Activated B cell treated with CpG ODN at 0.5 μM for 24 hours (primary cell): ENCODE results near the gene PRICKLE2. TPM values are rescaled to one million over a fixed set of nuclear protein-coding genes. Genes with fewer than 3 reads are reported as not detected.

Experiments used
- ATAC-seq: fragments of 200-7000 bp; cut with Tn5 transposase; one replicate; pipeline ENCODE4 v1.10.0; 2021; ENCODE audit warnings: low read depth, mild to moderate bottlenecking, moderate library complexity
- CTCF ChIA-PET: fragments of 350-600 bp; sonication (Branson Sonifier 250); formaldehyde crosslinking; loops from one replicate; lab custom pipeline; 2021; ENCODE audit warnings: antibody characterized with exemption; lab: Charles Lee
- POLR2A ChIA-PET: fragments of 350-600 bp; sonication (Branson Sonifier 250); formaldehyde crosslinking; loops from one replicate; lab custom pipeline; 2021; ENCODE audit warnings: antibody characterized with exemption; lab: Charles Lee
- DNase-seq: peaks from one replicate; pipeline ENCODE4 v3.0.0; 2022
- H3K27ac Mint-ChIP-seq: one replicate; pipeline ENCODE4 v1.8.0; 2020; ENCODE audit warnings: mixed read lengths
- H3K27me3 Mint-ChIP-seq: one replicate; pipeline ENCODE4 v1.8.0; 2021; ENCODE audit warnings: mixed read lengths
- H3K36me3 Mint-ChIP-seq: one replicate; pipeline ENCODE4 v1.8.0; 2021; ENCODE audit warnings: low read depth, mixed read lengths
- H3K4me1 Mint-ChIP-seq: one replicate; pipeline ENCODE4 v1.8.0; 2021; ENCODE audit warnings: mixed read lengths
- H3K4me3 Mint-ChIP-seq: one replicate; pipeline ENCODE4 v1.8.0; 2020; ENCODE audit warnings: mild to moderate bottlenecking, mixed read lengths
- H3K9me3 Mint-ChIP-seq: one replicate; pipeline ENCODE4 v1.8.0; 2020; ENCODE audit warnings: mixed read lengths
- CTCF ChIP-seq: fragments of 200-600 bp; IDR thresholded peaks from one replicate; pipeline ENCODE4 v1.8.0; 2022; ENCODE audit warnings: antibody characterized with exemption, mild to moderate bottlenecking
- intact Hi-C: fragments of 100-400 bp; cut with micrococcal nuclease; formaldehyde crosslinking; loops from one replicate; pipeline ENCODE4 v1.15.1; 2024
- total RNA-seq: library from RNA; stranded (reverse); gene quantifications from 2 replicates; pipeline ENCODE4 v1.2.3, GENCODE V29; 2022

PRICKLE2 gene
- total RNA-seq, 1 donor from 2014 or later, result 0.33 TPM

DNA sequence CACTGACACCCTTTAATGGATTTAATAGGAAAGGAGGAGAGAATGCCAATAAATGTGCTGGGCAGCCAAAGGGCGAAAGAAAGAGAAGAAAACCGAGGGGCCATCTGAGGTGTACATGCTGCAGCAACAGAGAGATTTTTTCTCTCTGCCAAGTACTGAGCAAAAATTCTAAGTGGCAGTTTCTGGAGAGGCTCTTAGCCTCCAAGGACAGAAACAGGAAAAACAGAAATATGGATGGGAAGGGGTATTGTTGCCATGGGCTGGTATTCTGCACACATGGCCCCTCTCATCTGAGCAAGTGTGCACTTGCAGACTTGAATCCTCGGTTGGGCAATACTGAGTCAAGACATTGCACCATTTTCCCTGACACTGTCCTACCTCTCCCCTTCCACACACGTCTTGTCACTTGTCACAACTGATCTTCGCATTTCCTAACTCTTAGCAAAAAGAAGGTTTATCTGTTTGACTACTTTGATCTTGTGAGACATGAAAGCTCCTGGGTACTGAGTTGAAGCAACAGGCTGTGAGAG lies 73.9 kb downstream of the PRICKLE2 start:
- Mint-ChIP-seq H3K36me3 (no peaks in the 10 kb centered on the region), H3K4me1 (no peaks in the 10 kb centered on the region)
- intact Hi-C loops, result no loop called here

GRCh38 chr3:64150623-64151207 lies 74.6 kb downstream of the PRICKLE2 start:
- no peak overlapping the region for H3K27ac Mint-ChIP-seq
- H3K4me1 Mint-ChIP-seq, result no peaks in the 10 kb centered on the region
- H3K9me3 Mint-ChIP-seq, result no peaks in the 10 kb centered on the region
- TF ChIP-seq CTCF, result no peak
- no peaks in the 10 kb centered on the region for H3K36me3 Mint-ChIP-seq
- no peak overlapping the region for H3K4me3 Mint-ChIP-seq
- CTCF ChIA-PET, result no interaction called here
- H3K27me3 Mint-ChIP-seq, result no peaks in the 10 kb centered on the region
- POLR2A ChIA-PET, result no interaction called here
- no peak for DNase-seq
- ATAC-seq, result no peak
- intact Hi-C loops, result no loop called here

More for the DNA sequence above, 73.9 kb downstream of the PRICKLE2 start:
- CTCF ChIA-PET, result no interaction called here
- no peaks in the 10 kb centered on the region for H3K9me3 Mint-ChIP-seq
- no peak overlapping the region for H3K27ac Mint-ChIP-seq
- POLR2A ChIA-PET, result no interaction called here
- ATAC-seq (no peak), DNase-seq (no peak)
- H3K27me3 Mint-ChIP-seq, result no peaks in the 10 kb centered on the region
- no peak for TF ChIP-seq CTCF
- H3K4me3 Mint-ChIP-seq, result no peak overlapping the region

GRCh38 chr3:64149886-64150285 lies 75.4 kb downstream of the PRICKLE2 start:
- Mint-ChIP-seq H3K27me3 (no peaks in the 10 kb centered on the region), H3K4me1 (no peaks in the 10 kb centered on the region), H3K27ac (no peak overlapping the region), H3K36me3 (no peaks in the 10 kb centered on the region), H3K9me3 (no peaks in the 10 kb centered on the region), H3K4me3 (no peak overlapping the region)
- ChIA-PET POLR2A (no interaction called here), CTCF (no interaction called here)
- no peak for TF ChIP-seq CTCF
- intact Hi-C loops, result no loop called here
- ATAC-seq (no peak), DNase-seq (no peak)

- H3K4me3 Mint-ChIP-seq, result no peak overlapping the region
- no peak for TF ChIP-seq CTCF
- no peaks in the 10 kb centered on the region for H3K9me3 Mint-ChIP-seq
- DNase-seq (no peak), ATAC-seq (no peak)
- no peak overlapping the region for H3K27ac Mint-ChIP-seq
- H3K36me3 Mint-ChIP-seq, result no peaks in the 10 kb centered on the region
- ChIA-PET CTCF (no interaction called here), POLR2A (no interaction called here)
- intact Hi-C loops, result no loop called here
- H3K4me1 Mint-ChIP-seq, result no peaks in the 10 kb centered on the region
- H3K27me3 Mint-ChIP-seq, result no peaks in the 10 kb centered on the region
These were observed 76.2 kb downstream of the PRICKLE2 start for GRCh38 chr3:64148955-64149653.

- H3K4me3 Mint-ChIP-seq, result no peak overlapping the region
- ChIA-PET CTCF (no interaction called here), POLR2A (no interaction called here)
- no peak overlapping the region for H3K27ac Mint-ChIP-seq
- H3K4me1 Mint-ChIP-seq, result no peaks in the 10 kb centered on the region
- no peaks in the 10 kb centered on the region for H3K36me3 Mint-ChIP-seq
- intact Hi-C loops, result no loop called here
- no peaks in the 10 kb centered on the region for H3K27me3 Mint-ChIP-seq
- TF ChIP-seq CTCF, result no peak
- no peaks in the 10 kb centered on the region for H3K9me3 Mint-ChIP-seq
- ATAC-seq (no peak), DNase-seq (no peak)
These were observed 78.1 kb downstream of the PRICKLE2 start for GRCh38 chr3:64147211-64147610.
